Measurements from ENCODE around the gene MT1A. TPM values are rescaled to one million over a fixed set of nuclear protein-coding genes. Genes with fewer than 3 reads are reported as not detected.

MT1A gene
- polyA plus RNA-seq, 1 donor (not counting 4 experiments of a cell fraction or from before 2014, with no cell fraction given): not detected

DNA sequence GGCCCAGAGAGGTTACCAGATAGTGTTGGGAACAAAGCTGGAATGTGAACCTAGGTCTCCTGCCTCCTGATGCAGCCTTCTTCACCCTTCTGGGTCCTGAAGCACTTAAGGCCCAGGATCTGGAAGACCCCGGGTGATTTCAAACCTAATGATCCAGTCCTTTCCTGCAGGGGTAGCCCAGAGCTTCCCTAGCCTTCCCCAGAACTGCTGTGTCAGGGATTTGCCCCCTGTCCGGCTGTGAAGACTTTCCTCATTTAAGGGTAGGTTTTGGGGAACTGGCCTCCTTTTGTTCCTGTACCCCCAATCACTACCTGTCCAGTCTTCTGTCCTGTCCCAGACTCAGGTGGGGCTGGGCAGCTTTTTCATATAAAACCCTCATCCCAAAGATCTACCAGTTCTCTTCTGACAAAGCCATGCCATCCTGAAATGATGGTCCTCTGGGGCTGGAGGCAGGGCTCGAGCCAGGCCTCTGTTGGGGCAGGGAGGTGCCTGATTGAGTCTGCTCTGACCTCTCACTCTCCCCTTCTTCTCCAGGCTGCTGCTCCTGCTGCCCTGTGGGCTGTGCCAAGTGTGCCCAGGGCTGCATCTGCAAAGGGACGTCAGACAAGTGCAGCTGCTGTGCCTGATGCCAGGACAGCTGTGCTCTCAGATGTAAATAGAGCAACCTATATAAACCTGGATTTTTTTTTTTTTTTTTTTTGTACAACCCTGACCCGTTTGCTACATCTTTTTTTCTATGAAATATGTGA lies 45.1 kb downstream of the MT1A start:
- no peak overlapping the region for H3K27ac ChIP-seq (ENCODE audit: control insufficient read depth, insufficient read depth, low read length)
- H3K4me2 ChIP-seq (ENCODE audit: control insufficient read depth, extremely low read depth, insufficient read depth, low read depth, low read length): peak overlapping the region; percentile 100
- dilution Hi-C loops (cut with MboI; ENCODE audit: extremely low pct_ligation_motif_present, low sequenced_read_pairs): no loop called here

DNA sequence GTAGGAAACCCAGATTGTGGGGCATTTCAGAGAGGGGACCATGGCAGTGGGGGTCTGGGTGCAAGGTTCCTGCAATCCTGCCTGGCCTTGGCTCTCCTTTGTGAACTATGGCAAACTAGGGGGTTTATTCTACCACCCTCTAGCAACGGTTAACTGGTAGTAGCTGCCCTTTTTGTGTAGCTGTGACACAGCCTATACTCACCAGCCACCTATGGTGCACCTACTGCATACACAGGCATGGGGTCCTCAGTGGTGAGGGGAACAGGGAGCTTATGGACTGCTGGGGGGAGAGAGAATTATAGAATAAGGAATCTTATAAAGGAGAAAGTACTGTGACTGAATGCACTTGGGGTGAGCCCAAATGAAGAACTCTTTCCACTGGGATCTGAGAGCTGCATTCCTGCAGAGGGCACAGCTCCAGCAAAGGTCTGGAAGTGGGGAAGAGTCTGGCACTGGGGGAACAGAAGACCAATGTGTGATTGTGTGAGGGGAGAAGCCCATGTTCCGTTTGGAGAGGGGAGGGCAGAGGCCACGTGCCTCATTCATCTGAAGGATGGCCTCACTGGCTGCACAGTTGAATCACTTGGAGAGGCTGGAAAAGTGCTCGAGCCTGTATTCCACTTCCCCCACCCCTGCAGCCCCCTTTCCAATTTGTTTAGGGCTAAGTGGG lies 45.9 kb downstream of the MT1A start:
- Histone ChIP-seq H3K27ac (ENCODE audit: control insufficient read depth, insufficient read depth, low read length) (no peak overlapping the region), H3K9ac (ENCODE audit: control insufficient read depth, extremely low read depth, insufficient read depth, low read length) (no peak overlapping the region), H3K9me1 (ENCODE audit: control insufficient read depth, extremely low read depth, insufficient read depth, low read length) (no peaks in the 10 kb centered on the region), H3K9me3 (ENCODE audit: control insufficient read depth, low read depth, low read length) (peaks cover 1% of the 10 kb centered on the region), H3K36me3 (ENCODE audit: control insufficient read depth in 2 of 2, extremely low read depth in 1 of 2, insufficient read depth in 2 of 2, low read length in 2 of 2) (peaks cover 0 to 3% of the 10 kb centered on the region in 2 experiments), H3K79me2 (ENCODE audit: control insufficient read depth, insufficient read depth, low read length) (peaks cover 4% of the 10 kb centered on the region), H3K4me2 (ENCODE audit: control insufficient read depth, extremely low read depth, insufficient read depth, low read depth, low read length) (peak overlapping the region; percentile 100), H3K27me3 (ENCODE audit: control insufficient read depth, extremely low read depth, insufficient read depth, low read length) (no peaks in the 10 kb centered on the region), H2AFZ (ENCODE audit: control insufficient read depth, low read length) (no peak overlapping the region), H4K20me1 (ENCODE audit: control insufficient read depth, extremely low read depth, insufficient read depth, low read length) (no peaks in the 10 kb centered on the region), H3K4me3 (ENCODE audit: control insufficient read depth in 2 of 3, extremely low read depth in 1 of 3, insufficient read depth in 2 of 3, low read depth in 1 of 3, low read length in 3 of 3) (no peak overlapping the region), H3K4me1 (ENCODE audit: control insufficient read depth, extremely low read depth, insufficient read depth, low read length) (peaks cover 38% of the 10 kb centered on the region)
- FAIRE-seq: peak; percentile 44
- no peak for DNase-seq (ENCODE audit: low read depth, low spot score)
- TF ChIP-seq, protein P1, sequence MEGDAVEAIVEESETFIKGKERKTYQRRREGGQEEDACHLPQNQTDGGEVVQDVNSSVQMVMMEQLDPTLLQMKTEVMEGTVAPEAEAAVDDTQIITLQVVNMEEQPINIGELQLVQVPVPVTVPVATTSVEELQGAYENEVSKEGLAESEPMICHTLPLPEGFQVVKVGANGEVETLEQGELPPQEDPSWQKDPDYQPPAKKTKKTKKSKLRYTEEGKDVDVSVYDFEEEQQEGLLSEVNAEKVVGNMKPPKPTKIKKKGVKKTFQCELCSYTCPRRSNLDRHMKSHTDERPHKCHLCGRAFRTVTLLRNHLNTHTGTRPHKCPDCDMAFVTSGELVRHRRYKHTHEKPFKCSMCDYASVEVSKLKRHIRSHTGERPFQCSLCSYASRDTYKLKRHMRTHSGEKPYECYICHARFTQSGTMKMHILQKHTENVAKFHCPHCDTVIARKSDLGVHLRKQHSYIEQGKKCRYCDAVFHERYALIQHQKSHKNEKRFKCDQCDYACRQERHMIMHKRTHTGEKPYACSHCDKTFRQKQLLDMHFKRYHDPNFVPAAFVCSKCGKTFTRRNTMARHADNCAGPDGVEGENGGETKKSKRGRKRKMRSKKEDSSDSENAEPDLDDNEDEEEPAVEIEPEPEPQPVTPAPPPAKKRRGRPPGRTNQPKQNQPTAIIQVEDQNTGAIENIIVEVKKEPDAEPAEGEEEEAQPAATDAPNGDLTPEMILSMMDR (optimal IDR thresholded peaks at IDR 0.05 in 1 of 3, IDR thresholded peaks at IDR 0.05 in 1 of 3, conservative IDR thresholded peaks at IDR 0.05 in 1 of 3; ENCODE audit: extremely low read depth in 1 of 3, insufficient read depth in 2 of 3, low read length in 3 of 3): no peak
- no peak for TF ChIP-seq EZH2 (IDR thresholded peaks at IDR 0.05; ENCODE audit: low read length)
- dilution Hi-C loops (cut with MboI; ENCODE audit: extremely low pct_ligation_motif_present, low sequenced_read_pairs): no loop called here

More for the DNA sequence above, 45.1 kb downstream of the MT1A start:
- Histone ChIP-seq H3K4me3 (ENCODE audit: control insufficient read depth in 2 of 3, extremely low read depth in 1 of 3, insufficient read depth in 2 of 3, low read depth in 1 of 3, low read length in 3 of 3) (peak overlapping the region; percentile 55 to 91 (median 80)), H3K4me1 (ENCODE audit: control insufficient read depth, extremely low read depth, insufficient read depth, low read length) (peaks cover 33% of the 10 kb centered on the region), H3K9me3 (ENCODE audit: control insufficient read depth, low read depth, low read length) (peaks cover 1% of the 10 kb centered on the region), H2AFZ (ENCODE audit: control insufficient read depth, low read length) (no peak overlapping the region), H3K9ac (ENCODE audit: control insufficient read depth, extremely low read depth, insufficient read depth, low read length) (peak overlapping the region; percentile 84), H4K20me1 (ENCODE audit: control insufficient read depth, extremely low read depth, insufficient read depth, low read length) (no peaks in the 10 kb centered on the region), H3K9me1 (ENCODE audit: control insufficient read depth, extremely low read depth, insufficient read depth, low read length) (no peaks in the 10 kb centered on the region), H3K79me2 (ENCODE audit: control insufficient read depth, insufficient read depth, low read length) (peaks cover 4% of the 10 kb centered on the region), H3K27me3 (ENCODE audit: control insufficient read depth, extremely low read depth, insufficient read depth, low read length) (no peaks in the 10 kb centered on the region), H3K36me3 (ENCODE audit: control insufficient read depth in 2 of 2, extremely low read depth in 1 of 2, insufficient read depth in 2 of 2, low read length in 2 of 2) (peaks cover 0 to 3% of the 10 kb centered on the region in 2 experiments)
- TF ChIP-seq, protein P1 (optimal IDR thresholded peaks at IDR 0.05 in 1 of 3, IDR thresholded peaks at IDR 0.05 in 1 of 3, conservative IDR thresholded peaks at IDR 0.05 in 1 of 3; ENCODE audit: extremely low read depth in 1 of 3, insufficient read depth in 2 of 3, low read length in 3 of 3): no peak
- TF ChIP-seq EZH2 (IDR thresholded peaks at IDR 0.05; ENCODE audit: low read length): no peak
- no peak for FAIRE-seq
- DNase-seq (ENCODE audit: low read depth, low spot score): no peak

All from keratinocyte (primary cell).